ENCODE measurements around the gene LMNTD2.

LMNTD2 gene

GRCh38 chr11:506995-507726, 53.4 kb downstream of the LMNTD2 start, which contains the start of gene RNH1:
TSS of gene RNH1 (minus strand) at chr11:507242. CDS start at chr11:502162, 5,080 bp downstream.
- DNase-seq = peak; percentile 100

DNA sequence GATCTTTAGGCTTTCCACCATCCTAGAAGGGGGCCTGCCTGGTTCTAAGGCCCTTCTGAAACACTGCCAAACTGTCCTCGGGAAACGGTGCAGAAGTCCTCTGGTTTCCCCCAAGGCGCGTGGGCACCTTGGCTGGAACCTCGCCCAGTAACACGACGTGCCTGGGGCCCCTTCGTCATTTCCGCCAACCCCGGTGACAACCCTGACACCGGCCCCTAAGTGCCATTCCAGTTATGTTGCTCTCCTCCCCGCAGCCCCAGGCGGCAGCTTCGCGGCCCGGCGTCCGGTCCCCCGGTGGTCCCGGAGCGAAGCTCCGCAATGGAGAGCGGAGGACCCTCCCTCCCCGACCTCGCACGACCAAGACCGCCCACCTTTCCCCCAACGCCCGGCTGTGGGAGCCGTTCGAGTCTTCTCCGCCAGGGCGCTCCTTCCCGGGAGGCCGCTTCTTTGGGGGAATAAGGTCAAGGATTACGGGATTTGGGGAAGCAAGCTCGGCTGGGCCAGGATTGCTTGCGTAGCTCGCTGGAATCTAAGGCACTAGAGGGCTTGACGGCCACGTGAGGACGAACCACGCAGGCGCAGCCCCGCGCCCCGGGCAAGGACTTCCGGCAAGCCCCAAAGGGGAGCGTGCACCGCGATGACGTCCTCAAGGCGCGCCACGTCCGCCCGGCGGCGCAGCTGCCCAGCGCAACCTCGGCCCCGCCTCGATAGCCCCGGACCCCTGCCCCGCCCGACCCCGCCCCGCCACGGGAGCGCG, 54.1 kb downstream of the LMNTD2 start:
- peak; percentile 91 for DNase-seq

DNA sequence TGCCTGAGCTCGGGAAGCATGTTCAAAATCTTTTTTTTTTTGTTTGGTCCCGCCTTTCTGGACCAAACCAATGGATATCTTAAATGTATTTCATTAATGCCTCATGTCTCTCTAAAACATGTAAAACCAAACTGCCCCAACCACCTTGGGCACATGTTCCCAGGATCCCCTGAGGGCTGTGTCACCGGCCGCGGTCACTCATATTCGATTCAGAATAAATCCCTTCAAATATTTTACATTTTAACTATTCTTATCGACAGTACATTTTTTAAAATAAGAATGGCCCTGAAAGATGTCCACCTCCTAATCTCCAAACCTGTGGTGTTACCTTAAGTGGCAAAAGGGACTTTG, 55.6 kb downstream of the LMNTD2 start:
- DNase-seq = no peak
